NCI-H82 (cell line): ENCODE results near the gene GGPS1.
"Not testable (repeated sequence)": the region's sequence is repeated elsewhere in the genome, so short reads cannot be mapped to it uniquely, and the experiment has no call there.

Source experiments
- DNase-seq: peaks from one replicate; lab custom pipeline; 2025; lab: John Stamatoyannopoulos, UW

Gene GGPS1

DNA sequence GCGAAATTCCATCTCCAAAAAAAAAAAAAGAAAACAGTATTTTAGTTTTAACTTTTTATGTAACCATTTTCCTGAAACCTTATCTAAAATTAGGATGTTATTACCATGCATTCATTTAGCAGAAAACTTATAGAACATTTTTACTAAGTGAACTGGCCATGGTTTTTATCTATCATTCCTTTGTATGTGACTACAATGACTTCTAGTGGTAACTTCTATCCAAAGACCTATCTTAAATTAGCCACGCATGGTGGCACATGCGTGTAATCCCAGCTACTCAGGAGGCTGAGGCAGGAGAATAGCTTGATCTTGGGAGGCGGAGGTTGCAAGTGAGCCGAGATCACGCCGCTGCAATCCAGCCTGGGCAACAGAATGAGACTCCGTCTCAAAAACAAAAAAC is 11.4 kb downstream of the GGPS1 start:
- DNase-seq = no peak

DNA sequence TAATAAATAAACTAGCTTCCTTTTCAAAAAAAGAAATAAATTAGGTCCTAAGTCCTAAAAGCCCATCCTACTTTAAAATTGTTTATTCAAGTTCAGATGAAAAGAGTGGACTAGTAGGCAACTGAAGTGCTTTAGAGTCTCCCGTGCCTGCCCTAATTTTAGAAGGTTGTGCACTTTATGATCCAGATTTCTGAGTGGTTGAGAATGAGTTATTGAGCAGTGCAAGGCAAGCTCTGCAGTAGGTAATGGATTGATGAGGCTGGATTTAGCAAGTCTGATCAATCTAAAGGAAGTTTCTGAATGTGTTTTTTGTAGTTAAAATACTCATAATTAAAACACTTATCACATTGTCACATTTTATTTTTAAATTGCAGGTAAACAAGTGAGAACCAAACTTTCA is 13.0 kb downstream of the GGPS1 start:
- DNase-seq = no peak

DNA sequence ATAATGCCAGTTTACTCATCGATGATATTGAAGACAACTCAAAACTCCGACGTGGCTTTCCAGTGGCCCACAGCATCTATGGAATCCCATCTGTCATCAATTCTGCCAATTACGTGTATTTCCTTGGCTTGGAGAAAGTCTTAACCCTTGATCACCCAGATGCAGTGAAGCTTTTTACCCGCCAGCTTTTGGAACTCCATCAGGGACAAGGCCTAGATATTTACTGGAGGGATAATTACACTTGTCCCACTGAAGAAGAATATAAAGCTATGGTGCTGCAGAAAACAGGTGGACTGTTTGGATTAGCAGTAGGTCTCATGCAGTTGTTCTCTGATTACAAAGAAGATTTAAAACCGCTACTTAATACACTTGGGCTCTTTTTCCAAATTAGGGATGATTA is 13.7 kb downstream of the GGPS1 start:
- DNase-seq = peak; percentile 98

GRCh38 chr1:235342471-235342870 is 14.1 kb downstream of the GGPS1 start:
- DNase-seq = peak; percentile 96

GRCh38 chr1:235343726-235344125 is 15.4 kb downstream of the GGPS1 start:
- DNase-seq = peak; percentile 59

- no peak for DNase-seq
These were observed 23.1 kb downstream of the GGPS1 start for GRCh38 chr1:235351441-235351840.

GRCh38 chr1:235351898-235352297 is 23.5 kb downstream of the GGPS1 start:
- DNase-seq = peak; percentile 22

DNA sequence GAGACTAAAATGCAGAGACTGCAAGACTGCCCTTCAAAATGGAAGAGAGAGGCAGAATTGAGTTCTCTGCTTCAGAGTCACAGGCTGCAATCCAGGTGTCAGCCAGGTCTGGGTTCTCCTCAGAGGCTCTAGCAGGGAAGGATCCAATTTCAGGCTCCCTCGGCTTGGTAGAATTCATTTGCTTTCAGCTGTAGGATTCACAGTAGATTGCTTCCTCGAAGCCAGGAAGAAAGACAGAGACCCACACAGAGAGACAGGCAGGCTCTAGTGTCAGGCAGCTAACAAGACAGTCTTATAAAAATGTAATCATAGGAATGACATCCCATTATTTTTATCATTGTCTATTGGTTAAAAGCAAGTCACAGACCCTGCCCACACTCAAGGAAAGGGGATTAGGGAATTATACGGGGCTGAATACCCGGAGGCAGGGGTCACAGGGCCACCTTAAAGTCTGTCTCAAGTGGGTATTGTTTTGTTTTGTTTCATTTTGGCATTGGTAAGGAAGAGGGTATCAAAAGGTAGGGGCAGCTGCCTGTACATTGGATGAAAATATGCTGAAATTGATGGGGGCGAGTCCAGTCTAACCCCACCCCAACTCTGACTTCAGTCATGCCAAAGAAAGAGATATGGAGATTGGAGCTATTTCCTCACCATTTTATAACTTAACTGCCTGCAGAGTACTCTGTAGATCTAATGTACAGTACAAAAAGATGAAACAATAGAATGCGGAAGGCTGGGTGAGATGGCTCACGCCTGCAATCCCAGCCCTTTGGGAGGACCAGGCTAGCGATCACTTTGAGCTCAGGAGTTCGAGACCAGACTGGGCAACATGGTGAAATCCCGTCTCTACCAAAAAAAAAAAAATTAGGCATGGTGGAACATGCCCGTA is 29.4 kb downstream of the GGPS1 start:
- DNase-seq = peak; percentile 64

DNA sequence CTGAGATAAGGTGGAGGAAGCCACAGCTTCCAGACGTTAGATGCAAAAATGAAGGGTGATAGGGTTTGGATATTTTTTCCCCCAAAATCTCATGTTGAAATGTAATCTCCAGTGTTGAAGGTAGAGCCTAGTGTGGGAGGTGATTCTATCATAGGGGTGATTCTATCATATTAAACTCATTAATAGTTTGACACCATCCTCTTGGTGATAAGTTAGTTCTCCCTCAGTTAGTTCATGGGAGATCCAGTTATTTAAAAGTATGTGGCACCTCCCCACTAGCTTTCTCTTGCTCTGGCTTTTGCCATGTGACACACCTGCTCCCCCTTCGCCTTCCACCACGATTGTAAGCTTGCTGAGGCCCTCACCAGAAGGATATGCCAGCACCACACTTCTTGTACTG is 30.5 kb downstream of the GGPS1 start:
- DNase-seq = no peak

DNA sequence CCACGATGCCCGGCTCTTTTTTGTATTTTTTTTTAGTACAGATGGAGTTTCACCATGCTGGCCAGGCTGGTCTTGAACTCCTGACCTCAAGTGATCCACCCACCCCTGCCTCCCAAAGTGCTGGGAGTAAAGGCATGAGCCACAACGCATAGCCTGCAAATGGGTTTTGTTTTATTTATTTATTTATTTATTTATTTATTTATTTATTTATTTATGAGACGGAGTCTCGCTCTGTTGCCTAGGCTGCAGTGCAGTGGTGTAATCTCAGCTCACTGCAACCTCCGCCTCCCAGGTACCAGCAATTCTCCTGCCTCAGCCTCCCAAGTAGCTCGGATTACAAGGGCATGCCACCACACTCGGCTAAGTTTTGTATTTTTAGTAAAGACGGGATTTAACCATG is 35.8 kb downstream of the GGPS1 start:
- DNase-seq = not testable (repeated sequence)

GRCh38 chr1:235366286-235366685 is 37.9 kb downstream of the GGPS1 start:
- DNase-seq = no peak

DNA sequence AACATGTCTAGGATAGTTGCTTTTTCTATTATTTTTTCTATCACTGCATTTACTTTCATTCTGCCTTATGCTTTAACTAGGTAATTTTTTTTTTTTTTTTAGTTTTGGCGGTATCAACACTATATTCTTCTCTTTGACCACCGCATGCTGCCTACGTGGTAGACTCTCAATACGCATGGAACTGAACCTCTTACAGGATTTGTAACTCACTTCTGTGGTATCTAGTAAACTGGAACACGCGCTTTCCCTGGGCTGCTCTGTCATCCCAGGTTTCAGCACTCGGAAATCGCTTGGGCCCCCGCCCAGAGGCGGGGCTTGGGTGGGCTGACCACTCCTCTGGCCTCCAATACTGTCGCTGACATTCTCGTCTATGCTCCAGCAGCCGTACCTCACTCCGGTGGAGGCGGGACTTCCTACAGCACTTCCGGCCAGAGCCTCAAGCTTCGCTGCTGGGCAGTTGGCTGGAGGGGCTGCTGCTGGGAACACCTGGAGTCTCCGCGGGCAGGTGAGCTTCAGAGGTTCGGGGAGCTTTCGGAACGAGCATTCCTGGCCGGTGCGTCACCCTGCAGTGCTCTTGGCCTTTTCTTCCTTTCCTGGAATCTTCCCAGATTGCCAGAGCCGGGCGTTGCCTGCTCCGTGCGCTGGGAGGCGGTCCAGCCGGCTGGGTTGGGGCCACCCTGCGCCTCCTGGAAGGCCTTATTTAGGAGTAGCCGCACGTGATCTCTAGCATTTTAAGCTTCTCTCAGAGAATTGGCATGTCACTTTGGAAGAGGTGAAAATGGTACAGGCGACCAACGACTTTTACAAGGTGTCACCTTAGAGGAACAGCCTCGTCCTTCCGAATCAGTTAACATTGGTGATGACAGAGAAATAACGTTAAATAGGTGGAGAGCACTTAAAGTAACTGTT is 38.9 kb downstream of the GGPS1 start, which contains the start of gene TBCE:
Gene TBCE (plus strand): TSS at position 428 of the 909 bp plus-strand sequence. CDS start 12,623 bp downstream, outside the sequence.
- DNase-seq = peak; percentile 100

- no peak for DNase-seq
These were observed 40.1 kb downstream of the GGPS1 start for GRCh38 chr1:235368428-235368827.

DNA sequence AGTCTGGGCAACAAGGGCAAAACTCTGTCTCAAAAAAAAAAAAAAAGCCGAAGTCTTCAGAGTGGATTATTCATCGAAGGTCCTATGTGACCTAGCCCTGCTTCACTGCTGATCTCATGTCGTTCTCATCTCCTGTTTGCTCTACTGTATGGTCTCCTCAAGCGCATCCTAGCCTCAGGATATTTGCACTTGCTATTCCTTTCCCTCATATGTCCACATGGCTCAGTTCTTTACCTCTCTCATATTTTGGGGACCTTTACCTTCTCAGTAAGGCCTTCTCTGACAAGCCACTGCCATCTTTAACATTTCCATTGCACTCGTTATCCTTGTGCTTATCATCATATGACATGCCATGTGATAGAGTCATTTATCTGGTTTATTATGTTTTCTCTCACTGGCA is 41.4 kb downstream of the GGPS1 start:
- no peak for DNase-seq

GRCh38 chr1:235375919-235376605 is 47.7 kb downstream of the GGPS1 start:
- DNase-seq = peak; percentile 91

- DNase-seq = not testable (repeated sequence)
These were observed 49.9 kb downstream of the GGPS1 start for GRCh38 chr1:235378134-235378735.

DNA sequence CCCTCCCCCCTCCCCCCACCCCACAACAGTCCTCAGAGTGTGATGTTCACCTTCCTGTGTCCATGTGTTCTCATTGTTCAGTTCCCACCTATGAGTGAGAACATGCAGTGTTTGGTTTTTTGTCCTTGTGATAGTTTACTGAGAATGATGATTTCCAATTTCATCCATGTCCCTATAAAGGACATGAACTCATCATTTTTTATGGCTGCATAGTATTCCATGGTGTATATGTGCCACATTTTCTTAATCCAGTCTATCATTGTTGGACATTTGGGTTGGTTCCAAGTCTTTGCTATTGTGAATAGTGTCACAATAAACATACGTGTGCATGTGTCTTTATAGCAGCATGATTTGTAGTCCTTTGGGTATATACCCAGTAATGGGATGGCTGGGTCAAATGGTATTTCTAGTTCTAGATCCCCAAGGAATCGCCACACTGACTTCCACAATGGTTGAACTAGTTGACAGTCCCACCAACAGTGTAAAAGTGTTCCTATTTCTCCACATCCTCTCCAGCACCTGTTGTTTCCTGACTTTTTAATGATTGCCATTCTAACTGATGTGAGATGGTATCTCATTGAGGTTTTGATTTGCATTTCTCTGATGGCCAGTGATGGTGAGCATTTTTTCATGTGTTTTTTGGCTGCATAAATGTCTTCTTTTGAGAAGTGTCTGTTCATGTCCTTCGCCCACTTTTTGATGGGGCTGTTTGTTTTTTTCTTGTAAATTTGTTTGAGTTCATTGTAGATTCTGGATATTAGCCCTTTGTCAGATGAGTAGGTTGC is 53.8 kb downstream of the GGPS1 start:
- not testable (repeated sequence) for DNase-seq

DNA sequence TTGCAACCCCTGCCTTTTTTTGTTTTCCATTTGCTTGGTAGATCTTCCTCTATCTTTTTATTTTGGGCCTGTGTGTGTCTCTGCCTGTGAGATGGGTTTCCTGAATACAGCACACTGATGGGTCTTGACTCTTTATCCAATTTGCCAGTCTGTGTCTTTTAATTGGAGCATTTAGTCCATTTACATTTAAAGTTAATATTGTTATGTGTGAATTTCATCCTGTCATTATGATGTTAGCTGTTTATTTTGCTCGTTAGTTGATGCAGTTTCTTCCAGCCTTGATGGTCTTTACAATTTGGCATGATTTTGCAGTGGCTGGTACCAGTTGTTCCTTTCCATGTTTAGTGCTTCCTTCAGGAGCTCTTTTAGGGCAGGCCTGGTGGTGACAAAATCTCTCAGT is 57.3 kb downstream of the GGPS1 start:
- DNase-seq = not testable (repeated sequence)

GRCh38 chr1:235391874-235392273 is 63.5 kb downstream of the GGPS1 start:
- DNase-seq = no peak
